ENCODE results near the gene HTT. TPM values are rescaled to one million over a fixed set of nuclear protein-coding genes. Genes with fewer than 3 reads are reported as not detected.

Gene HTT
- total RNA-seq, 1 experiment from 2014 or later: 64.4 TPM

- H3K27ac Mint-ChIP-seq: peak overlapping the region in 1 of 3 experiments; percentile 83; a peak in 3 of 7 replicates
- no peak overlapping the region for H2AFZ ChIP-seq (ENCODE audit: low read length)
- H2AK5ac ChIP-seq (ENCODE audit: insufficient read length, low read length): no peak overlapping the region
- no CpG with 5 or more reads among the region's 26 CpGs for WGBS (ENCODE audit: extremely low coverage, insufficient read length, low lambda C conversion rate)
- H3K9ac ChIP-seq (ENCODE audit: extremely low read depth, insufficient read length, low read length): no peak overlapping the region
- H3K27ac ChIP-seq (ENCODE audit: insufficient read length, low read depth, low read length): no peak overlapping the region
- no peaks in the 10 kb centered on the region for H3K23me2 ChIP-seq (ENCODE audit: insufficient read length, low read depth, low read length, poor library complexity, severe bottlenecking)
- no peak overlapping the region for H3K4me2 ChIP-seq (ENCODE audit: insufficient read depth, insufficient read length, low read length)
- H3K9me3 Mint-ChIP-seq: no peaks in the 10 kb centered on the region; a peak in 1 of 5 replicates
- H3K27me3 ChIP-seq (ENCODE audit: insufficient read depth, low read length): no peaks in the 10 kb centered on the region; the same call in 1 of the 2 replicates
- no peak overlapping the region for H2BK120ac ChIP-seq (ENCODE audit: low read depth, low read length, poor library complexity, severe bottlenecking)
- H3K18ac ChIP-seq (ENCODE audit: insufficient read length, low read depth, low read length): no peak overlapping the region
- no peak overlapping the region for H3K56ac ChIP-seq (ENCODE audit: insufficient read length, low read depth, low read length)
- H4K20me1 ChIP-seq (ENCODE audit: control insufficient read depth, insufficient read depth, insufficient read length): no peaks in the 10 kb centered on the region
- H4K91ac ChIP-seq (ENCODE audit: insufficient read length, low read depth, low read length): no peak overlapping the region
- H3K79me1 ChIP-seq (ENCODE audit: insufficient read depth, low read depth, low read length, poor library complexity, severe bottlenecking): no peaks in the 10 kb centered on the region
- H3K27me3 Mint-ChIP-seq (ENCODE audit: low read depth): peaks cover 66% of the 10 kb centered on the region
- H3K4me1 Mint-ChIP-seq: peaks cover 15 to 54% of the 10 kb centered on the region in 2 experiments
- no peak overlapping the region for H4K8ac ChIP-seq (replicated peaks; ENCODE audit: insufficient read length, low read depth, low read length)
- no peaks in the 10 kb centered on the region for H3K79me2 ChIP-seq (ENCODE audit: insufficient read depth, low read length)
- H3K4me3 Mint-ChIP-seq: peak overlapping the region in 1 of 2 experiments; percentile 24; a peak in 2 of 5 replicates
- no peak overlapping the region for H2BK15ac ChIP-seq (ENCODE audit: low read depth, low read length)
- peaks cover 44 to 74% (median 63%) of the 10 kb centered on the region in 3 experiments for H3K36me3 Mint-ChIP-seq (ENCODE audit: insufficient read depth in 1 of 3, low read depth in 3 of 3)
- DNase-seq: no peak
- peaks cover 3% of the 10 kb centered on the region; the same call in 1 of the 2 replicates for H3K4me1 ChIP-seq (ENCODE audit: insufficient read depth, low read length)
- H2BK12ac ChIP-seq (ENCODE audit: insufficient read length, low read depth, low read length): no peak overlapping the region
- no peak overlapping the region for H3K4ac ChIP-seq (ENCODE audit: low read depth, low read length)
- H3K9me3 ChIP-seq (ENCODE audit: control insufficient read depth, low read depth, low read length): no peaks in the 10 kb centered on the region
- no peak for TF ChIP-seq CTCF (conservative IDR thresholded peaks at IDR 0.05)
- no peak overlapping the region for H2BK5ac ChIP-seq (ENCODE audit: insufficient read length, low read length)
- no peak overlapping the region for H3K23ac ChIP-seq (ENCODE audit: insufficient read length, low read depth, low read length)
- no peak overlapping the region; the same call in 1 of the 2 replicates for H3K14ac ChIP-seq (ENCODE audit: insufficient read depth, low read length)
- H2BK20ac ChIP-seq (ENCODE audit: low read depth, low read length, poor library complexity, severe bottlenecking): no peak overlapping the region
- H4K5ac ChIP-seq (ENCODE audit: insufficient read length, low read depth, low read length): no peak overlapping the region
- no peak overlapping the region for H3T11ph ChIP-seq (ENCODE audit: low read length)
These were observed 163.5 kb downstream of the HTT start for GRCh38 chr4:3237712-3238560.
